Measurements from ENCODE around the gene C17orf113. TPM values are rescaled to one million over a fixed set of nuclear protein-coding genes. Genes with fewer than 3 reads are reported as not detected.

C17orf113 gene
- total RNA-seq, 1 donor from 2014 or later = 4.5 TPM

- ChIA-PET POLR2A (no interaction called here), CTCF (interaction anchor here (1.0 kb wide), 1 partner anchor 108 kb away, joined by 3 read pairs; no protein-coding TSS in a partner anchor)
- H3K36me3 Mint-ChIP-seq (ENCODE audit: low read depth) = no peaks in the 10 kb centered on the region
- ATAC-seq (ENCODE audit: low read depth) (peak; percentile 54), DNase-seq (no peak)
- peaks cover 11% of the 10 kb centered on the region for H3K27me3 Mint-ChIP-seq
- H3K4me3 Mint-ChIP-seq = peak overlapping the region; percentile 70
- H3K9me3 Mint-ChIP-seq = no peaks in the 10 kb centered on the region
- no peak overlapping the region for H3K27ac Mint-ChIP-seq
- peaks cover 12% of the 10 kb centered on the region for H3K4me1 Mint-ChIP-seq
- no peak for TF ChIP-seq CTCF (IDR thresholded peaks at IDR 0.05)
- intact Hi-C loops (cut with micrococcal nuclease) = no loop called here
These were observed 22.2 kb upstream of the C17orf113 start for GRCh38 chr17:42072323-42073187.

DNA sequence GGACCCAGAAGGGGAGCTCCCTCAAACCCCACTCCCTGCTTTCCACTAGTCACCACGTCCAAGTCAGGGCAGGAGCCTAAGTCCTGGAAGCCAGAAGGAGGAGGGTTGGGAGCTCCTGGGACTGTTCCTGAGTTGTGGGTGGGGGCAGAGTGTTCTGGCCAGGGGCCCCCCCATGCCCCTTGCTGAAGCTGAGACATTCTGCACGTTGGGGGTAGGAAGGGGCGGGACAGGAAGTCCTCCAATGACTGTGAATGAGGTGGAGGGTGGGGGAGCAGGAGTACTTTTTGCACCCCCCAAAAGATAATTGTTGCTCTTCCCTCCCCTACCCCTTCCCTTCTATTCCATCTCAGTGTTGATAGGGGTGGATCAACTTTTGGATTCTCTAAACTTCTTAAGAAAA lies 21.4 kb upstream of the C17orf113 start:
- CTCF ChIA-PET = interaction anchor here (1.0 to 1.2 kb wide), 2 partner anchors 29 to 107 kb away, joined by 3 read pairs; no protein-coding TSS in a partner anchor
- Mint-ChIP-seq H3K9me3 (no peaks in the 10 kb centered on the region), H3K27me3 (peaks cover 11% of the 10 kb centered on the region), H3K4me3 (peak overlapping the region; percentile 70), H3K4me1 (peaks cover 16% of the 10 kb centered on the region), H3K27ac (no peak overlapping the region), H3K36me3 (ENCODE audit: low read depth) (no peaks in the 10 kb centered on the region)
- ATAC-seq (ENCODE audit: low read depth) (no peak), DNase-seq (no peak)
- TF ChIP-seq CTCF (IDR thresholded peaks at IDR 0.05) = no peak
- intact Hi-C loops (cut with micrococcal nuclease) = no loop called here
- POLR2A ChIA-PET = no interaction called here

- no peak for TF ChIP-seq CTCF (IDR thresholded peaks at IDR 0.05)
- intact Hi-C loops (cut with micrococcal nuclease) = no loop called here
- CTCF ChIA-PET = interaction anchor here (5.5 kb wide), 1 partner anchor 48 kb away, joined by 72 read pairs; the partner anchor contains the start of gene KAT2A
- no peaks in the 10 kb centered on the region for H3K9me3 Mint-ChIP-seq
- DNase-seq (no peak), ATAC-seq (ENCODE audit: low read depth) (no peak)
- peaks cover 25% of the 10 kb centered on the region for H3K4me1 Mint-ChIP-seq
- POLR2A ChIA-PET = no interaction called here
- peaks cover 11% of the 10 kb centered on the region for H3K27me3 Mint-ChIP-seq
- no peak overlapping the region for H3K27ac Mint-ChIP-seq
- H3K36me3 Mint-ChIP-seq (ENCODE audit: low read depth) = no peaks in the 10 kb centered on the region
- no peak overlapping the region for H3K4me3 Mint-ChIP-seq
These were observed 18.6 kb upstream of the C17orf113 start for GRCh38 chr17:42068979-42069378.

GRCh38 chr17:42067371-42068091 lies 17.1 kb upstream of the C17orf113 start:
- no peaks in the 10 kb centered on the region for H3K36me3 Mint-ChIP-seq (ENCODE audit: low read depth)
- no peak overlapping the region for H3K27ac Mint-ChIP-seq
- H3K4me3 Mint-ChIP-seq = no peak overlapping the region
- intact Hi-C loops (cut with micrococcal nuclease) = loop anchor here (1.0 to 2.0 kb wide), 4 partner anchors 39 to 114 kb away; partner anchors contain the start of gene KCNH4
- peak; percentile 70 for ATAC-seq (ENCODE audit: low read depth)
- CTCF ChIA-PET = interaction anchor here (0.8 to 5.5 kb wide), 10 partner anchors 10 to 114 kb away, joined by 3 to 72 read pairs (median 4); partner anchors contain the start of genes KAT2A and KCNH4
- H3K4me1 Mint-ChIP-seq = peaks cover 28% of the 10 kb centered on the region
- no peak for TF ChIP-seq CTCF (IDR thresholded peaks at IDR 0.05)
- POLR2A ChIA-PET = interaction anchor here (2.1 kb wide), 1 partner anchor 48 kb away, joined by 7 read pairs; no protein-coding TSS in a partner anchor
- DNase-seq = peak; percentile 66
- H3K27me3 Mint-ChIP-seq = peaks cover 8% of the 10 kb centered on the region
- no peaks in the 10 kb centered on the region for H3K9me3 Mint-ChIP-seq

All from activated B cell treated with CpG ODN at 0.5 μM for 24 hours (primary cell).